Muscle layer of colon (tissue), 2 donors: ENCODE measurements around the gene SSRP1.
A peak's percentile ranks its signal among the peaks of the same experiment; 100 is the strongest.
"Not testable (repeated sequence)": the region's sequence is repeated elsewhere in the genome, so short reads cannot be mapped to it uniquely, and the experiment has no call there.

ENCODE experiments used
- H3K27ac ChIP-seq: one replicate; pipeline ENCODE4 v1.7.0; 2013; ENCODE audit warnings: low read depth, mild to moderate bottlenecking, low read length, moderate library complexity
- H3K27me3 ChIP-seq, 2 donors: one replicate each; pipeline ENCODE4 v1.7.0; 2013; ENCODE audit warnings: low read length in 2 of 2, mild to moderate bottlenecking in 2 of 2; ENCODE audit not compliant: insufficient read depth in 2 of 2, control insufficient read depth in 1 of 2
- H3K36me3 ChIP-seq: one replicate; pipeline ENCODE4 v1.7.0; 2013; ENCODE audit warnings: mild to moderate bottlenecking, low read length; ENCODE audit not compliant: insufficient read depth
- H3K4me1 ChIP-seq: one replicate; pipeline ENCODE4 v1.7.0; 2013; ENCODE audit warnings: mild to moderate bottlenecking, low read length; ENCODE audit not compliant: insufficient read depth
- H3K4me3 ChIP-seq, 2 donors: one replicate each; pipeline ENCODE4 v1.7.0; 2013; ENCODE audit warnings: low read length in 2 of 2, low read depth in 1 of 2, mild to moderate bottlenecking in 1 of 2, moderate library complexity in 1 of 2
- H3K9ac ChIP-seq: one replicate; pipeline ENCODE4 v1.7.0; 2013; ENCODE audit warnings: low read length
- H3K9me3 ChIP-seq: one replicate; pipeline ENCODE4 v1.7.0; 2013; ENCODE audit warnings: mild to moderate bottlenecking, low read length
- donor health status: abdominal sarcoma.
- donor health status: Adenocarcinoma of cecum.

The SSRP1 gene

DNA sequence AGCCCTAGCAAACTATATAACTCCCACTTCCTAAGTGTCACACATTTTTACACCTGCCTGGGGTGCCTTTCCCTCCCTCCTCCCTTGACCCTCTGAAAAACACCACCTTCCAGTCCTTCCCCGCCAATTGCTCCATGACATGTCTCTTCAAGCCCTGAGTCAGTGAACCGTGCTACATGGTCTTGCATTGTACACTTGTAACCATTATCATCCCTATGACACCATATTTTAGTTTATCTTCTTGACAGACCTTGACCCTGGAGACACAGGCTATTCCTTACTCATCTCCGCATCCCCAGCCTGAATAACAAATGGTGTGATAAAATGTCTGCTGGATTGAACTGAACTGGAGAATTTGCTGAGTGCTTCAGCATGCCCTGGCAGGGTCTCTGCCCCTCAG, 47.8 kb downstream of the SSRP1 start:
- Histone ChIP-seq H3K4me1 (peaks cover 9% of the 10 kb centered on the region), H3K36me3 (no peaks in the 10 kb centered on the region), H3K27me3 (no peaks in the 10 kb centered on the region), H3K27ac (no peak overlapping the region), H3K9me3 (no peaks in the 10 kb centered on the region), H3K9ac (no peak overlapping the region), H3K4me3 (no peak overlapping the region)

DNA sequence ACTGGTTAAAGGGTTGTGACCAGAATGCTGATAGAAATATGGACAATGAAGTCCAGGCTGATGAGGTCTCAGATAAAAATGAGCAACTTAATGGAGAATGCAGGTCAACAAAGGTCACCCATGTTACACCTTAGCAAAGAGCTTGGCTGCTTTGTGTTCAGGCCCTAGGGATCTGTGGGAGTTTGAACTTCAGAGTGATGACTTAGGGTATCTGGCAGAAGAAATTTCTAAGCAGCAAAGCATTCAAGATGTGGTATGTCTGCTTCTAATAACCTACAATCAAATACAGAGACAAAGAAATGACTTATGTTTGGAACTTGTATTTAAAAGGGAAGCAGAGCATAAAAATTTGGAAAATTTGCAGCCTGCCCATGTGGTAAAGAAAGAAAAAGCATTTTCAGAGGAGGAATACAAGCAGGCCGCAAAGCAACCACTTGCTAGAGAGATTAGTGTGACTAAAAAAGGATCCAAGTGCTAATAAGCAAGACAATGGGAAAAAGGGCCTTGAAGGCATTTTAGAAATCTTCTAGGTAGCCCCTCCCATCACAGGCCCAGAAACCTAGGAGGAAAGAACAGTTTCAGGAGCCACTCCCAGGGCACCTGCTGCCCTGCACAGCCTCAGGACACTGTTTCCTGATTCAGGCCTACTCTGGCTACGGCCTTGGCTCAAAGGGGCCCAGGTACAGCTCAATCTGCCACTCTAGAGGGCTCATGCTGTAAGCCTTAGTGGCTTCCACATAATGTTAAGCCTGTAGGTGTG, 52.3 kb downstream of the SSRP1 start:
- Histone ChIP-seq H3K27ac (no peak overlapping the region), H3K9me3 (no peaks in the 10 kb centered on the region), H3K4me3 (no peak overlapping the region), H3K9ac (no peak overlapping the region), H3K36me3 (no peaks in the 10 kb centered on the region), H3K27me3 (no peaks in the 10 kb centered on the region), H3K4me1 (no peaks in the 10 kb centered on the region)

DNA sequence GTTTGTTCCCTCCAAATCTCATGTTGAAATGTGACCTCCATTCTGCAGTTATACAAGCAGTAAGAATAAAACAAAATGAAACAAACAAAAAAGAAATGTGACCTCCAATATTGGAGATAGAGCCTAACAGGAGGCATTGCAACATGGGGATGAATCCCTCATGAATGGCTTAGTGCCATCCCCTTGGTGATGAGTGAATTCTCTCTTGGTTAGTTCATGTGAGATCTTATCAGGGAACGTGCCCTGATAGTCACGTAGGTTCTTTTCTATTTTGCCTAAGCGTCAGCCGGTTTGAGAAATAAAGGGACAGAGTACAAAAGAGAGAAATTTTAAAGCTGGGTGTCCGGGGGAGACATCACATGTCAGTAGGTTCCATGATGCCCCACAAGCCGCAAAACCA, 54.1 kb downstream of the SSRP1 start:
- H3K4me3 ChIP-seq, H3K27me3 ChIP-seq, H3K9ac ChIP-seq, H3K4me1 ChIP-seq, H3K27ac ChIP-seq, H3K9me3 ChIP-seq, H3K36me3 ChIP-seq: not testable (repeated sequence)

DNA sequence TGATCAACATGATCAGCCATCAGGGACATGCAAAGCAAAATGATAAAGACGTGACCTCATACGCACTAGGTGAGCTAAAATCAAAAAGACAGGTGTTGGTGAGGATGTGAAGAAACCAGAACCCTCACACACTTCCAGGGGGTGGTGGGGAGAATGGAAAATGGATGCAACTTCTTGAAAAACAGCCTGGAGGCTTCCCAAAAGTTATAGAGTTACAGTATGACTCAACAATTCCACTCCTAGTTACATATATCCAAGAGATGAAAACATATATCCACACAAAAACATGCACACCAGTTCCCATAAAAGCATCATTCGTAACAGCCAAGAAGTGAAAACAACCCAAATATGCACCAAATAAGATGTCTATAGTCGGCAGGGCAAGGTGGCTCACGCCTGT, 56.6 kb downstream of the SSRP1 start:
- H3K27me3 ChIP-seq = no peaks in the 10 kb centered on the region
- H3K36me3 ChIP-seq = no peaks in the 10 kb centered on the region
- H3K4me3 ChIP-seq = no peak overlapping the region
- no peak overlapping the region for H3K9ac ChIP-seq
- no peak overlapping the region for H3K27ac ChIP-seq
- H3K4me1 ChIP-seq = no peaks in the 10 kb centered on the region
- H3K9me3 ChIP-seq = no peaks in the 10 kb centered on the region

DNA sequence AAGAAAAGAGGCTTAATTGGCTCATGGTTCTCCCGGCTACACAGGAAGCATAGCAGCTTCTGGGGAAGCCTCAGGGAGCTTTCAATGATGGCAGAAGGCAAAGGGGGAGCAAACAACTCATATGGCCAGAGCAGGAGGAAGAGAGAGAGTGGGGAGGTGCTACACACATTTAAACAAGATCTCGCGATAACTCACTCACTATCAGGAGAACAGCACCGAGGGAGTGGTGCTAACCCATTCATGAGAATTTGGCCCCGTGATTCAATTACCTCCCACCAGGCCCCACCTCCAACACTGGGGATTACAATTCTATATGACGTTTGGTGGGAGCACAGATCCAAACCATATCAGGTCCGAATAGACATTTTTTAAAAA, 57.0 kb downstream of the SSRP1 start:
- no peak overlapping the region for H3K27ac ChIP-seq
- H3K9ac ChIP-seq = no peak overlapping the region
- H3K36me3 ChIP-seq = no peaks in the 10 kb centered on the region
- H3K4me1 ChIP-seq = no peaks in the 10 kb centered on the region
- H3K27me3 ChIP-seq = no peaks in the 10 kb centered on the region
- H3K9me3 ChIP-seq = no peaks in the 10 kb centered on the region
- H3K4me3 ChIP-seq = no peak overlapping the region

DNA sequence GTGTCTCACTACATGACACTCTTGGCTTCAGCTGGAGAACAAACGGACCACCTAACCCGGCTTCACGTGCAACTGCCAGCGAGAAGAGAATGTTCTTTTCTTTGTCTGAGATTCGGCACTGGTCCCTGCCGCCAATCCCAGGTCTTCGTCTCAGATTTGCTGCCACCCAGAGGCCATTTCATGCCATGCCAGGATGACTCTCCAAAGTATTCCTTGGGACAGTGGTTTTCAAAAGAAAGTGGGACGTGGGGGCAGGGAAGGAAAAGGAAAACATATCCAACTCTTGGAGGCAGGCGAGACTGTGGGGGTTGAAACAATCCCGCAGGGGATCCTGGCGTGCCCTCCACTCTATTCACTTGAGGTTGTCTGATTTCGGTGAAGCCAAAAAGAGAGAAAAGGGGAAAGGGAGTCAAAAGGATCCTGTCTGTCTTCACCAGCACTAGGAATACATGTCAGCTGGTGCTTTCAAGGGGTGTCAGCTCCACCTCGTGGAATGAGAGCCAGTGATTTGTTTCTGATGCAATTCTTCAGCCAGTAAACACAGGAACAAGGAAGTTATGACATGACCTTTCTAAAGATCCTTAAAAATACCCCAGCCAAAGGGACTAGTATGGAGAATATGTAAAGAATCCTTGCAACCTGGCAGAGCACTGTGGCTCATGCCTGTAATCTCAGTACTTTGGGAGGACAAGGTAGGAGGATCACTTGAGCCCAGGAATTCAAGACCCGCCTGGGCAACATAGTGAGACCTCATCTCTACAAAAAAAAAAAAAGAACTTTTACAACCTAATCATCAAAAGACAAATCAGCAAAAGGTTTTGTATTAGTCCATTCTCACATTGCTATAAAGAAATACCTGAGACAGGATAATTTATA, 57.6 kb downstream of the SSRP1 start:
- H3K4me1 ChIP-seq = no peaks in the 10 kb centered on the region
- no peaks in the 10 kb centered on the region for H3K27me3 ChIP-seq
- H3K4me3 ChIP-seq = peak overlapping the region in 1 of 2 donors; percentile 10
- H3K9me3 ChIP-seq = no peaks in the 10 kb centered on the region
- no peak overlapping the region for H3K27ac ChIP-seq
- H3K36me3 ChIP-seq = no peaks in the 10 kb centered on the region
- H3K9ac ChIP-seq = no peak overlapping the region

DNA sequence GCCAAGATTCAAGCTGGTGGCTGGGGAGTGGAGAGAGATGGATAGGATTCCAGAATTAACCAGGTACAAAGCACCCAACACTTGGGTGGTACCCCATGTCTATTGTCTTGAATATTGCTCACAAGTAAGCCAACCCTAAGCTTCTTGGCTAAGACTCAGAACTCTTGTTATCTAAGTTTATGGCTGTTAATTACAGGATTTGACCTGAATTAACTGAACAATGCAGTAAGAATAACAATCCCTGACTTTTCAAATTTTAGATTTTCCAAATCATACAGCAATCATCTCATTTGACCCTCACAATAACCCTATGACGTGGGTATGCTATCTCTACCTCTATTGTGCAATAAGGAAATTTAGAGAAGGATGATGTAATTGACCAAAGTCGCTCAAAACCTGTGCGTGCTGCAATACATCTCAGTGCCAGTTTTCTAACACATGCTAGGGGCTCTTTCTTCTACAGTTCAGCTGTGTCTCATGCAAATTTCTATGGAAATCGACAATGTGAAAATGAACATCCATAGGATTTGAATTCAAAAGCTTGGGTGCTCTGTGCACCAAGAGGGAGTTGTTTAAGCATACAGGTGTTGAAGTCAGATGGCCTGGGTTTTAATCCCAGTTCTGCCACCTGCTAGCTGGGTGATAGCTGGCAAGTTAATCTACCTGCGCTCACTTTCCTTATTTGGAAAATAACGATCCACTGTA, 58.6 kb downstream of the SSRP1 start:
- Histone ChIP-seq H3K27ac (no peak overlapping the region), H3K36me3 (no peaks in the 10 kb centered on the region), H3K4me3 (no peak overlapping the region), H3K4me1 (no peaks in the 10 kb centered on the region), H3K9ac (no peak overlapping the region), H3K27me3 (no peaks in the 10 kb centered on the region), H3K9me3 (no peaks in the 10 kb centered on the region)

DNA sequence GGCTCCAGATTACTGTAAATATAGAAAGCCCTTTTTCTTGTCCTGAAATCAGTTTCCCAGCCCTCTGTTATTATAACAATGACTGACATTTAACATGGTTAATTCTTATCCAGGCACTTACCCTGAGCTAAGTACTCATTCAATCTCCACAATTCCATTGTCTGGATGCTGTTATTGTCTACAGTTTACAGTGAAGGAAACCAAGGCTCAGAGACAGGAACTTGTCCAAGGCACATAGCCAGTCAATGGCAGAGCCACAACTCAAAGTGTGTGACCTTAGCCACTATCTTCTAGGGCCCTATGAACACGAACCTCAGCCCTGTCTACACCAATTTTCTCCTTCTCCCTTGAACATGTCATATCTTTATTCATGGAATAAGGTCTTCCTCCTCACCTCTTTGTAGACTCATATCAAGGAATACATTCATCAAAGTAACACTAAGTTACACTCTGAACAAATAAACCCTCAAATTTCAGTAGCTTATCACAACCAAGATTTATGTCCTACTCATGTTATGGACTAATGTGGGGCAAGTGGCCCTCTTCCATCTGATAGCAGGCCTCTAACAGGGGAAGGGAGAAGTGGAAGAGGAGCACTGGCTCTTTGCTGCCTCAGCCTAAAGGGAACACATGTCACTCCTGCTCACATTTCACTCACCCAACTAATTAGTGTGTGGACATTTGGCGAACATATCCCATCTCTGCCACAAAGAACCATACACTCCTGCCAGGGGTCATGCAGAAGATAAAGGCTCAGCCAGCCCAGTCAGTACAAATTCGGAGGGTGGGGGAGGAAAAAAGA, 59.3 kb downstream of the SSRP1 start:
- Histone ChIP-seq H3K27ac (no peak overlapping the region), H3K4me1 (no peaks in the 10 kb centered on the region), H3K9ac (no peak overlapping the region), H3K27me3 (no peaks in the 10 kb centered on the region), H3K4me3 (no peak overlapping the region), H3K36me3 (no peaks in the 10 kb centered on the region), H3K9me3 (no peaks in the 10 kb centered on the region)
